ENCODE results near the gene PTCSC3.

Gene PTCSC3

GRCh38 chr14:36091096-36091495, 85.4 kb downstream of the PTCSC3 start:
- Histone ChIP-seq H3K9me3 (no peaks in the 10 kb centered on the region), H3K27me3 (ENCODE audit: low read depth) (peaks cover 7% of the 10 kb centered on the region), H3K4me1 (no peaks in the 10 kb centered on the region), H3K4me3 (no peak overlapping the region), H3K36me3 (replicated peaks) (no peaks in the 10 kb centered on the region)
- DNase-seq (ENCODE audit: low spot score in 2 of 2), result no peak
- in situ Hi-C loops (cut with MboI; ENCODE audit: low sequenced_read_pairs), result loop anchor here (25.0 kb wide), 1 partner anchor 446 kb away; no protein-coding TSS in a partner anchor

GRCh38 chr14:36087411-36087810, 89.1 kb downstream of the PTCSC3 start:
- H3K4me1 ChIP-seq, result no peaks in the 10 kb centered on the region
- no peak for DNase-seq (ENCODE audit: low spot score in 2 of 2)
- no peak overlapping the region for H3K4me3 ChIP-seq
- no peaks in the 10 kb centered on the region for H3K9me3 ChIP-seq
- in situ Hi-C loops (cut with MboI; ENCODE audit: low sequenced_read_pairs), result loop anchor here (25.0 kb wide), 1 partner anchor 450 kb away; no protein-coding TSS in a partner anchor
- H3K27me3 ChIP-seq (ENCODE audit: low read depth), result peaks cover 10% of the 10 kb centered on the region
- H3K36me3 ChIP-seq (replicated peaks), result no peaks in the 10 kb centered on the region

GRCh38 chr14:36086629-36087395, 89.7 kb downstream of the PTCSC3 start:
- H3K27me3 ChIP-seq (ENCODE audit: low read depth), result peaks cover 10% of the 10 kb centered on the region
- DNase-seq (ENCODE audit: low spot score in 2 of 2), result no peak
- no peaks in the 10 kb centered on the region for H3K9me3 ChIP-seq
- no peaks in the 10 kb centered on the region for H3K36me3 ChIP-seq (replicated peaks)
- H3K4me3 ChIP-seq, result no peak overlapping the region
- in situ Hi-C loops (cut with MboI; ENCODE audit: low sequenced_read_pairs), result loop anchor here (25.0 kb wide), 1 partner anchor 450 kb away; no protein-coding TSS in a partner anchor
- H3K4me1 ChIP-seq, result no peaks in the 10 kb centered on the region

- no peak for DNase-seq (ENCODE audit: low spot score in 2 of 2)
Measured at GRCh38 chr14:36085861-36086260, 90.7 kb downstream of the PTCSC3 start.

More at GRCh38 chr14:36085861-36086260, 90.7 kb downstream of the PTCSC3 start:
- peaks cover 10% of the 10 kb centered on the region for H3K27me3 ChIP-seq (ENCODE audit: low read depth)
- H3K4me3 ChIP-seq, result no peak overlapping the region
- H3K9me3 ChIP-seq, result no peaks in the 10 kb centered on the region
- no peaks in the 10 kb centered on the region for H3K36me3 ChIP-seq (replicated peaks)
- no peaks in the 10 kb centered on the region for H3K4me1 ChIP-seq
- in situ Hi-C loops (cut with MboI; ENCODE audit: low sequenced_read_pairs), result loop anchor here (25.0 kb wide), 1 partner anchor 451 kb away; no protein-coding TSS in a partner anchor

Measured in HAP-1 (cell line).